Astrocyte of the hippocampus (primary cell): ENCODE data around the gene ALG9.
A peak's percentile ranks its signal among the peaks of the same experiment; 100 is the strongest.
"Not testable (repeated sequence)": the region's sequence is repeated elsewhere in the genome, so short reads cannot be mapped to it uniquely, and the experiment has no call there.

Experiments used
- DNase-seq: peaks from one replicate; pipeline ENCODE4 v3.0.0; 2011; ENCODE audit warnings: low read depth, low spot score

ALG9 gene, protein sequence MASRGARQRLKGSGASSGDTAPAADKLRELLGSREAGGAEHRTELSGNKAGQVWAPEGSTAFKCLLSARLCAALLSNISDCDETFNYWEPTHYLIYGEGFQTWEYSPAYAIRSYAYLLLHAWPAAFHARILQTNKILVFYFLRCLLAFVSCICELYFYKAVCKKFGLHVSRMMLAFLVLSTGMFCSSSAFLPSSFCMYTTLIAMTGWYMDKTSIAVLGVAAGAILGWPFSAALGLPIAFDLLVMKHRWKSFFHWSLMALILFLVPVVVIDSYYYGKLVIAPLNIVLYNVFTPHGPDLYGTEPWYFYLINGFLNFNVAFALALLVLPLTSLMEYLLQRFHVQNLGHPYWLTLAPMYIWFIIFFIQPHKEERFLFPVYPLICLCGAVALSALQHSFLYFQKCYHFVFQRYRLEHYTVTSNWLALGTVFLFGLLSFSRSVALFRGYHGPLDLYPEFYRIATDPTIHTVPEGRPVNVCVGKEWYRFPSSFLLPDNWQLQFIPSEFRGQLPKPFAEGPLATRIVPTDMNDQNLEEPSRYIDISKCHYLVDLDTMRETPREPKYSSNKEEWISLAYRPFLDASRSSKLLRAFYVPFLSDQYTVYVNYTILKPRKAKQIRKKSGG

DNA sequence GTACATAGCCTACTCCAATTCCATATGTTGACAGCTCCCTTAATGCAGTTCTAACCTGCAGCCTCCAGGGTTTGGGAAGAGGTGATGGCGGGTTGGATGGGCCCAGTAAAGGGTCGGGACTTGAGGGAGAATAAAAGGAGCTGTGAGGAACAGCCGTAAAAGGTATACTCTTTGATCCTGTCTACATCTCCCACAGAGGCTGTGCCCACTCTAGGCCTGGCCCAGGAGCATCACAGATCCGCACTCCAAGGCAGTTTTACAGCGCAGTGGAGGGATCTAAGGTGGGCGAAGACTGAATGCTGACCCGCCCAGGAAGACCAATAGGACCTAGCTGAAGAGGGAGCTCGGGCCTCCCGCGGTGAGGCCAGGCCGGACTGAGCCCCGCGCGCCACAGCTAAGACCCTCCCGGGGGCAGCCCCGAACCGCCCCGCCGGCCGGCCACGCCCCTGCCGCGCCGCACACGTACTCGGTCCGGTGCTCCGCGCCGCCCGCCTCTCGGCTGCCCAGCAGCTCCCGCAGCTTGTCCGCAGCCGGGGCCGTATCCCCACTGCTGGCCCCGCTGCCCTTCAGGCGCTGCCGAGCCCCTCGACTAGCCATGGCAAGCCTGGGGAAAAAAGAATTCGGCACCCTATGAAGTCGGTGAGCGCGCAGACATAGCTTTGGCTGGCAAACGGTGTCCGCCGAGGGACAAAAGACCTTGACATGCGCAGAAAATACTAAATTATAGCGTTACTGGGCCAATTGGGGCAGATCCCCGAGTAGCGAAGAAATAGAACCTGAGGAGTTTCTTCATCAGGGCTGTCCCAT is at the start of gene ALG9:
Gene ALG9, minus strand, starts transcription at position 696 of the 807 bp plus-strand sequence. Its CDS starts 99 bp downstream, at position 597.
- DNase-seq, result peak; percentile 92

DNA sequence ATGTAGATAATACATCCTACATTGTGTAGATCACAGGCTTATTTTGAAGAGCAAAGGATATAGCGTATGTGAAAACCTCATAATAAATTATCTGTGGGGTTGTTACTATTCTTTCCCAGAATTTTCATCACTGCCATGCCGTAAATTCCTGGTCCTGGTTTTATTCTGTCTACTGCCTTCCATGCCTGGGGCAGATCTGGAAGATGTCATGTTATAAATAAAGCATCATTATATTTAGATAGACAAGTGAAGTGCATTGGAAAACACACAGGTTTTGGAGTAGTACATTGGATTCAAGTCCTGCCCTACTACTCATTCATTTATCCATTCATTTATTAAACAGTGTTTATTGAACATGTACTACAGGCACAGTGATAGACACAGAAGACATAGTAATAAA is 49.5 kb upstream of the ALG9 start:
- no peak for DNase-seq

DNA sequence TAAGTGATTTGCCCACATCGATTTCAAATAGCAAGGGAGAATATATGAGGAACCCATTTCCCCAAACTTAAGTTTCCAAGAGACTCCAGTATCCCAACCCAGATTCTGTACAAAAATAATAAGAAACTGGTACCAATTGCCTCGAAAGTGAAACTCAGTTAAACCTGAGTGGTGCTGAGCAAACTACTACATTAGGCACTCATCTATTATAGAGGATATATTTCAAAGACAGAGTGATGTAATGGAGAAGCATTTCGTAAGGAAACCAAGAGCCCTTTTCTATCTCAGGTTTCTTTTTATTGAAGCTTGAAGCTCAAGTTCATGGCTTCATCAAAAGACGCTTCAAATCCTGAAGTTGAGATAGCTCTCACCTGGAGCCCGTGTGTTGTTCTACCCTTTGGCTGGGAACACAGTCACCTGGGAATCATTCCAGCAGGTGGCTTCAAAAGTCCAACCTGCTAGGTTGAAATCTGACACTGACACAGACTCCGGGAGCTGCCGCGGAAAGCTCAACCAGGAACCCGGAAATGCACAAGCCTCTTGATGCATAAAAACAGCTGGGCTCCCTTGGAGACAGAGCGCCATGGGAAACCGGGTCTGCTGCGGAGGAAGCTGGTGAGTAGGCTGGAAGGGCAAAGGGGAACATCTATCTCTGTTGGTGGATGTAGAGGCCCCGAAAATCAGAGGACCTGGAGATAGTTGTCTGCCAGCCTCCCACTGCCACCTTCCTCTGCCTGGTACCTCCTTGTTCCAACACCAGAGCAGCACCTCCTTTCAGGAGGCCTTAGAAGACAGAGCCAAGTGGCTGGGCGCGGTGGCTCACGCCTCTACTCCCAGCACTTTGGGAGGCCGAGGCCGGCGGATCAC is 47.2 kb upstream of the ALG9 start, which contains the start of gene C11orf52:
Gene C11orf52, plus strand, starts transcription at position 524 of the 867 bp plus-strand sequence. Its CDS starts 60 bp downstream, at position 584.
- DNase-seq, result no peak

DNA sequence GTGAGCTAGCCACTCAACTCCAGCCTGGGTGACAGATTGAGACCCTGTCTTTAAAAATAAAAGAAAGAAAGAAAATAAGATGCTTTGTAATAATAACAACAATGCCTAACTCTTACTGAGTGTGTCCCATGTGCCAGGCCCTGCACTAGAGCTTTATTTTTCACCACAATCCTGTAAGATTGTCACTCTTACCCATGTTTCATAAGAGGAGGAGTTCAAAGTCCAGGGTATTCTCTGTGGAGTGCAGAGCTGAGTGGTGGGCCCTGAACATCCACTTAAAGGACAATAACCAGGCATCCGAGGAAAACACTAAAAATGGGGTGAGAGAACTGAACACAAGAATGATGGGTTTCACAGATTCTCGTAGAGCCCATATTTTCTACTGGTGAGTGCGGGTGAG is 46.4 kb upstream of the ALG9 start:
- DNase-seq, result no peak

DNA sequence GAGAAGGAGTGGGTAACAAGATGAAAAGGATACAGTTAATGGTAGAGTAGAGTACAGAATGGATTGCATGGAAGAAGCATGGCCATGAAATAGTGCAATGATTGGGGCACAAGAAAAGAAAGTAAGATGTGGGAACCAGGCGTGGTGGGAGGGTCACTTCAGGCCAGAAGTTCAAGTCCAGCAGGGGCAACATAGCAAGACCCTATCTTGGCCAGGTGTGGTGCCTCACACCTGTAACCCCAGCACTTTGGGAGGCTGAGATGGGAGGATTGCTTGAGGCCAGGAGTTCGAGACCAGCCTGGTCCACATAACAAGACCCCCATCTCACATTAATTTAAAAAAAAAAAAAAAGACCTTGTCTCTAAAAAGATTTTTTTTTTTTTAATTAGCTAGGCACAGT is 45.9 kb upstream of the ALG9 start:
- DNase-seq, result no peak

DNA sequence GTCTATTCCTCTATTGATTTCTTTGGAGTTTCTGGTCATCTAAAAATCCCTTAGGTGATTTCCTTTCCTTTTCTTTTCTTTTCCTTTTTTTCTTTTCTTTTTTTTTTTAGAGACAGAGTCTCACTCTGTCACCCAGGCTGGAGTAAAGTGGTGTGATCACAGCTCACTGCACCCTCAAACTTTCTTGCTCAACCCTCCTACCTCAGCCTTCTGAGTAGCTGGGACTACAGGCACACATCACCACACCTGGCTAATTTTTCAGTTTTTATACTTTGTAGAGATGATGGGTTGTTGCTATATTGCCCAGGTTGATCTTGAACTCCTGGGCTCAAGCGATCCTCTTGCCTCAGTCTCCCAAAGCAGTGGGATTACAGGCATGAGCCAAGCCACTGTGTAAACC is 45.4 kb upstream of the ALG9 start:
- no peak for DNase-seq

DNA sequence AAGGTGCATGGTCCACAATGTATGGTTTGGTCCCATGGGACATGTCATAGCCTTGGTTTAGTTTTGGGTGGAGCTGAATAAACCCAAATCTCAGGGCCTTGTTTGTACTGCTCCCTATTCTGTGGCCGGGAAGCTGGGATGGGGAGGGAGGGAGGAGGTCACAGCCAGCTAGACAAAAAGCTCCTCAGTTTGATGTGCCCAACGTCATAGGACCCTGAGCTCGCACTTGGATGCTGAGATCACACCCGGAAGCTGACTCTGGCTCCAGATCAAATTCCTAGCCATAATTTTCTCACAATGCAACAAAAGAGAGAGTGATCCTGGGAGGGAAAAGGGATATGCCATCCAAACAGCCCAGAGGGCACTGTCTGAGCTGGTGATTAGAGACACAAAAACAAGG is 42.6 kb upstream of the ALG9 start:
- DNase-seq, result peak; percentile 89

DNA sequence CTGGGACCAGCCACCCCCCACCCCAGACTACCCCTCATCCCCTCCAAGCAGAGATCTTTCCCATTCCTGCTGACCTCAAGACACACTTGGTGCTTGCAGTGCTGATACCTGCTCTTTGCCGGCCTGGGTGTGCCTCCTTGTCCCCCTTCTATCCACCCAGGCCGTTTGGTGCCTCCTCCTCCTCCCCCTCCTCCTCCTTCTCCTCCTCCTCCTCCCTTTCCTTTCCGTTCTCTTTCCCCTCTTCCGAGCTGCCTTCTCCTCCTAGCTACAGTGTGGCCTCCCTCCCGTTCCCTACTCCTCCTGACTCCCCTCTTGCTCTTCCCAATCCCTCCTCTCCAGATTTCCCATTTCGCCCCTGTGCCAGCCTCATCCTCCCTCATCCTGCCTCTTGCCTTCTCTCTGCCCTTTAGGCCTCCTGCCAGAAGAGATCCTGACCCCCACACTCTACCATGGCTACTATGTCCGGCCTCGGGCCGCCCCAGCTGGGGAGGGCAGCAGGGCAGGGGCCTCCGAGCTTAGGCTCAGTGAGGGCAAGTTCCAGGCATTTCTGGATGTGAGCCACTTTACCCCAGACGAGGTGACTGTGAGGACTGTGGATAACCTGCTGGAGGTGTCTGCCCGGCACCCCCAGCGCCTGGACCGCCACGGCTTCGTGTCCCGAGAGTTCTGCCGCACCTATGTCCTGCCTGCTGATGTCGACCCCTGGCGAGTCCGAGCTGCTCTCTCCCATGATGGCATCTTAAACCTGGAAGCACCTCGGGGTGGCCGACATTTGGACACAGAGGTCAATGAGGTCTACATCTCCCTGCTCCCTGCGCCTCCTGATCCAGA is 41.9 kb upstream of the ALG9 start:
- DNase-seq, result no peak

DNA sequence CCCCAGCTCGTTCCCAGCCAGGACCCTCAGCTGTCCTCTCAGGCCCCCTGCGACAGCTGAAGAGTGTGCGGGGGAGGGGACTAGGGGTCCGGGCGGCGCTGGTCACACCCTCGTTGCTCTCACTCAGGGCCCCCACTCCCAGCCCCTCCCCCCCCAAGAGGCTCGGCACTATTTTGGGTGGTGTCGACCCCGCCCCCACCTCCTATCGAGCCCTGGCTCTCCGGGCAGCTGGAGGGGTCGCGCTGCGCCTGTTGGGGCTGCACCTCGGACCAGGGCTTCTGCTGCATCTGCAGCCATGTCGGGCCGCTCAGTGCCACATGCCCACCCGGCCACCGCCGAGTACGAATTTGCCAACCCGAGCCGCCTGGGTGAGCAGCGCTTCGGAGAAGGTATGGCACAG is 41.2 kb upstream of the ALG9 start, which contains the start of gene HSPB2:
Gene HSPB2, plus strand, starts transcription at position 200 of the 400 bp plus-strand sequence. Its CDS starts 96 bp downstream, at position 296.
- no peak for DNase-seq

DNA sequence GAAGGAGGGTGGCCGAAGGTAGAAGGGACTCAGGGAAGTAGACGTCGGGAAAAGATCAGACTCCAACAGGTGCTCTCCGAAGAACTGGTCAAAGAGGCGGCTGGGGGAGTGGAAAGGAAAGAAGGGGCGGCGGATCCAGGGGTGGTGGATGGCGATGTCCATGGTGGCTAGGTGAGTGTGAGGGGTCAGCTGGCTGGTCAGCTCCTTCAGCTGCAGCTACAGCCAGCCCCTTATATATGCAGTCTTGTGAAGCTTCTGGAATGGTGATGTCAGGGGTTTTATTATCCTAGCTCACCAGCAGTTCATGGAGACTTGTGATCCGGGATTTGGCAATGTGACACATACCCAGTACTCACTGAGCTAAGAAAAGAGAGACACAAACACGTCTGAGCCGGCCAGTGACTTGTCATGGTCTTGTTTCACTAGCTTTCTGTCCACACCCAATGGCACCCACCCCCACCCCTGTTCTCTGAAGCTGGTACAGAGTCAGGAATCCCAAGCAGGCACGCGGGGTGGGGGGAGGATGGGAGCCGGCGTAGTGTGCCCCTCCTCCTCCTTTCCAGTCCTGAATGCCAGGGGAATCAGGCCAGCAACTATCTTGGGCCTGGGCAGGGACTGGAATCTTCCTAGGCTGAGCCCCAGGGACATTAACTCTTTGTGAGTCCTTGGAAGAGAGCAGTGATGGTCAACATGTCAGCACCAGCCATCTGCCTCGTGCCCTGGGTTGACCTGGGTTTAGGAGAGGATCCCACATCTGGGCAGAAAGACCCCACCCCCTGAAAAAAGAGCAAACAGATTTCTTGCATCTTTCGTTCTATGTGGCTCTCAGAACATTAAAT is 40.4 kb upstream of the ALG9 start, which contains the start of gene CRYAB:
Gene CRYAB, minus strand, starts transcription at position 208 of the 839 bp plus-strand sequence. Its CDS starts 46 bp downstream, at position 162.
- DNase-seq, result peak; percentile 95

DNA sequence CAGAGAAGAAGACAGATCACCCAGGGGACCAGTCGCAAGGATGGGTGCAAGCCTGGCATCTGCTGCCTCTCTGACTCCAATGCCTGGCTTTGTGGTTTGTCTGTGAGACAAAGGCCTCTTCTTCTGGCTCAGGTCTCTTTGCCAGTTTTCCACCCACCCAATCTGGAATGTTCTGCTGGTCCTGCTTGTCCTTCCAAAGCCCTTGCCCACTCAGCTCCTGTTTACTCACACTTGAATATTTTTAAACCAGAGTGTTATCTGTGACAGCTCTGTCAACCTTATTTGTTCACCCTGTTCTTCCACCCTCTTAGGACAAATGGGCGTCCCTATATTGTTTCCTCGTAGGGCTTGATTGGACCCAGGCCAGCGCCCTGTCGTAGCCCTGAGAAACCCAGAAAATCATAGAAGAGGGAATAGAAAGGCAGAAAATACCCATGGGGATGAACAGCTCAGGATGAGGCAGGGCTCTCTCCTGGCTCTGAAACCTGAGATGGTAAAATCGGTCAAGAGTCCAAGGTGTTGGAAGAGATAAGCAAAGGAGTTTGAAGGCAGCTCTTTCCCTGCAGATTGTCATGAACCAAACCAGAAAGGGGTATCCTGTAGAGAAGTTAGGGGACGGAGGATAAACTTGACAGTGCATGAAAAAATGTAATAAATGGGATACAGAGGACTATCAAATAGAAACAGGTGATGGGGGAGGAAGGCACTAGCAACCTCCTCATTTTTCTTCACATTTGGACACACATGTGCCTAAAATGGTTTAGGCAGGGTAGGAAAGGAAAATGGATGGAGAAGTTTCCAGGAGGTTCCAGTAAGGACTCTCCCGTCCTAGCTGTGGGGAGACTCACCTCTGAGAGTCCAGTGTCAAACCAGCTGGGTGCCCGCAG is 39.5 kb upstream of the ALG9 start:
- DNase-seq, result no peak

DNA sequence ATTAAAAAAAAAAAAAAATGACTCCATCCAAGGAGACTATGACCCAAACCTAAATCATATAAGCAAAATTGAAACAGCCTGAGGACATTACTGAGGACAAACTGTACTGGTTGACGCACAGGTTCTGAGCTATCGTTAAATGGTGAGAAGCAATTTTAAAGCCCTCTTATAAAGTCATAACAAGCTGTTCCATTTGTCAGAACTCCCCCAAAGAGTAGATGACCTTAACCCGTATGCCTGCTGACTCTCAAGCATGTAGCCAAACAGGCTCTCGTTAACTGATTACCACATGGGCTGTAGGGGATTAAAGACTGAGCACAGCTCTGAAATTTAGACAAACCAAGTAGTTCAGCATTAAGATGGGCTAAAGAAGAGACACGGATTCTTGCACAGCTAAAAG is 38.0 kb upstream of the ALG9 start:
- DNase-seq, result no peak

DNA sequence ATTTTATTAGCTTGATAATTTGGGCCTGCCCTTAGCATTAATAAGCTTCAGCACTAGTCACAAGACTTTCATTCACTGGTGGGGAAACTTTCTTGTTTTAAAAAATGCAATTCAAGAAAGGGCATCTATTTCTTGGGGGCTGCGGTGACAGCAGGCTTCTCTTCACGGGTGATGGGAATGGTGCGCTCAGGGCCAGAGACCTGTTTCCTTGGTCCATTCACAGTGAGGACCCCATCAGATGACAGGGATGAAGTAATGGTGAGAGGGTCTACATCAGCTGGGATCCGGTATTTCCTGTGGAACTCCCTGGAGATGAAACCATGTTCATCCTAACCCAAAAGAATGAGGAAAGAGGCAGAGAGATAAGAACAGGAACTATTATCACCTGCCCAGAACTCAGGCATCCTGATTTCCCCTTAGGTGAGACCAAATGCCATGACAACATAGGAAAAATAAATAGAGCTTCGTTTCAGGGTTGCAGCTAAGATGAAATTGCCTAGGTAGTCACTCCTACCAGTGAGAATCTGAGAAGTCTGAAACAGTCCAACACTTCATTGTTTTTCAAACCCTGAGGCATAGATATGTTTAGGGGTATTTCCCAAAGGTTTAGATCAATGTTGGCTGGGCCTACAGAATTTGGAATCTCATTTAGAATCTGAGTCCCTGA is 37.4 kb upstream of the ALG9 start:
- DNase-seq, result no peak

DNA sequence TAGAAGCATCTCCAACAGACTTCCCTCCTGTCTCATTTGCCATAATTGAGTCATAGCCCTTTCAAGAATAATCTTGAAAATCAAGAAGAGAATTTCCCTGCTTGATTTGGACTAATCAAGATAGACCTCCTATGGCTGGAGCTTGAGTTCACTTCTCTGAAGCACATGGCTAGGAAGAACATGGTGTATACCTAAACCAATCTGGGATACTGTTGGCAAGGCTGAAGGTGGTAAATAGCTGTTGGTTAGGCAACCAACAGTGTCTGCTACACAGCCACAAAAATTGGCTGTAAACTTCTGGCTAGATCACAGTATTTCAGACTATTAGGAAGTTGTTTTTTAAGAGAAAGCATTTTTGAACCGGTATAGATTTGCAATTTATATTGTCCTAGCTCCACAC is 35.3 kb upstream of the ALG9 start:
- no peak for DNase-seq

DNA sequence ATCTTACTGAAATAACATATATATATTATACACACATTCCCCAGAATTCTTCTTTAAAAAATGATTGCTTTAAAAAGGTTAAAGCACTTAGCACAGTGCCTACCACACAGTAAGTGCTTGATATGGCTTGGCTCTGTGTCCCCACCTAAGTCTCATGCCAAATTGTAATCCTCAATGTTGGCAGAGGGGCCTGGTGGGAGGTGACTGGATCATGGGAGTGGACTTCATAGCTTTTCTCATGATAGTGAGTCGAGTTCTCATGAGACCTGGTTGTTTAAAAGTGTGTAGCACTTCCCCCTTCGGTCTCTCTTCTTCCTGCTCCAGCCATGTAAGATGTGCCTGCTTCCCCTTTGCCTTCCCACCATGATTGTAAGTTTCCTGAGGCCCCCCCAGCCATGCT is 34.0 kb upstream of the ALG9 start:
- DNase-seq, result no peak

DNA sequence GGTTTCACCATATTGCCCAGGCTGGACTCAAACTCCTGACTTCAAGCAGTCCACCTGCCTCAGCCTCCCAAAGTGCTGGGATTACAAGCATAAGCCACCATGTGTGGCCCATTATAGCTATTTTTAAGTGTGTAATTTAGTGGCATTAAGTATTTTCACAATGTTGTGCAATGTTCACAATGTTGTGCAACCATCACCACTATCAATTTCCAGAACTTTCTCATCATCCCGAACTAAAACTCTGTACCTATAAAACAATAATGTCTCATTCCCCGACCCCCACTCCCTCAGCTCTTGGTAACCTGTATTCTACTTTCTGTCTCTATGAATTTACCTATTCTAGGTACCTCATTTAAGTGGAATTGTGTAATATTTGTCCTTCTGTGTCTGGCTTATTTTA is 15.5 kb upstream of the ALG9 start:
- no peak for DNase-seq

DNA sequence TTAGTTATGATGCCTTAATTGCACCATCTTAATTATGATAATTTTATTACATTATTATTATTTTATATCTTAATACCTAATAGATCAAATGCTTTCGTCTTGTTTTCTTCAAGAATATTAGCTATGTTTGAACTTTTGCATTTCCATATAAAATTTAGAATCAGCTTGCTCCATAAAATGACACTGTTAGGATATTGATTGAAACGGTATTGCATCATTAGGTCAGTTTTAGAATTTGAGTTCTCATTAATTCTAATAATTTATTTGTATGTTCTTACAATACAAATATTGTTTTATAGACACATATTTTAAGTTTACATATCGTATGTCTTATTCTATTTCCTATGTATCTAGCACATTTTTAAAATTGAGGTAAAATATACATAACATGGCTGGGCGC is 14.7 kb upstream of the ALG9 start:
- DNase-seq, result no peak

DNA sequence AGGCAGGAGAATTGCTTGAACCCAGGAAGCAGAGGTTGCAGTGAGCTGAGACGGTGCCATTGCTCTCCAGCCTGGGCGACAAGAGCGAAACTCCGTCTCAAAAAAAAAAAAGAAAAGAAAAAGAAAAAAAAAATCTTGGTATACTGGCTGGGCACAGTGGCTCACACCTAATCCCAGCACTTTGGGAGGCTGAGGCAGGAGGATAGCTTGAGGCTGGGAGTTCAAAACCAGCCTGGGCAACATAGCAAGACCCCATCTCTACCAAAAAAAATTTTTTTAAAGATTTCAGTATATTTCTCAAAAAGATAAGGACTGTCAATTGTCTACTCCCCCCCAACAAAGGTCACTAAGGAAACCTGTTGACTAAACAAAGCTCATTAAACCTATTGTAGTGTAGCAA is 13.7 kb upstream of the ALG9 start:
- not testable (repeated sequence) for DNase-seq
